Keratinocyte (primary cell): ENCODE measurements around the gene RAI1.

Experiments used
- EZH2 ChIP-seq: IDR thresholded peaks from one replicate; pipeline ENCODE4 v1.6.1; 2012; ENCODE audit warnings: inconsistent platforms, mild to moderate bottlenecking, low read length, moderate library complexity
- TF ChIP-seq, protein P1 (sequence below), 3 experiments: IDR thresholded peaks in 1 of 3; conservative IDR thresholded peaks in 1 of 3; optimal IDR thresholded peaks in 1 of 3; 2 replicates in 2 of 3; 3 replicates in 1 of 3; pipeline versions ENCODE3 to v1.5.1; 2011; ENCODE audit warnings: low read length in 3 of 3, mild to moderate bottlenecking in 3 of 3, moderate library complexity in 2 of 3, control low read depth in 1 of 3, inconsistent platforms in 1 of 3; ENCODE audit not compliant: insufficient read depth in 2 of 3; ENCODE audit errors: extremely low read depth in 1 of 3

DNA sequence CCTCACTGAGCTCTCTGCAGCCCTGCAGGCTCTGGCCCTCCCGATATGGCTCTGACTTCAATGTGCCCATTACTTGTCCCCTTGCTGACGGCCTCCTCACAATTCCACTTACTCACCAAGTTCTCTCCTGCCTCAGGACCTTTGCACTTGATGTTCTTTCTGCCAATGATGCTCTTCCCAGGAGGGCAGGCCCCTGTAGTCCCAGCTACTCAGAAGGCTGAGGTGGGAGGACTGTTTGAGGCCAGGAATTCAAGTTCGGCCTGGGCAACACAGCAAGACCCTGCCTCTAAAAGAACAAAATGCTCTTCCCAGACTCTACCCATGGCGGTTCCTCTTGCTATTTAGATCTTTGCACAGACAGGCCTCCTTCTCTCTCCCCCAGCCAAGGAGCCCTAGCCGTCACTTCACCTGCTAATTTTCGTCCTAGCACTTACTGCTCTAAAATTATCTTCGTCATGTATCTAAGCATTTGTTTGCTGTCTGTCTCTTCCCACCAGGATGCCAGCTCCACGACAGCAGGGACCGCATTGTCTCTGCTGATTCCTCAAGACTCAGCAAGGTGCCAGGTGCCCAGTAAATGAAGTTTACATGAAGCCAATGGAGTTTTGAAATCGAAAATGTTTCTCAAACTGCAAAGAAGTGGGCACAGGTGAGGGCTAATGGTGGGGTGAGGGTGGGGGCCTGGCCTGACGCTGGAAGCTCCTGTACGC lies 626 bp upstream of the RAI1 start:
- TF ChIP-seq, protein P1, sequence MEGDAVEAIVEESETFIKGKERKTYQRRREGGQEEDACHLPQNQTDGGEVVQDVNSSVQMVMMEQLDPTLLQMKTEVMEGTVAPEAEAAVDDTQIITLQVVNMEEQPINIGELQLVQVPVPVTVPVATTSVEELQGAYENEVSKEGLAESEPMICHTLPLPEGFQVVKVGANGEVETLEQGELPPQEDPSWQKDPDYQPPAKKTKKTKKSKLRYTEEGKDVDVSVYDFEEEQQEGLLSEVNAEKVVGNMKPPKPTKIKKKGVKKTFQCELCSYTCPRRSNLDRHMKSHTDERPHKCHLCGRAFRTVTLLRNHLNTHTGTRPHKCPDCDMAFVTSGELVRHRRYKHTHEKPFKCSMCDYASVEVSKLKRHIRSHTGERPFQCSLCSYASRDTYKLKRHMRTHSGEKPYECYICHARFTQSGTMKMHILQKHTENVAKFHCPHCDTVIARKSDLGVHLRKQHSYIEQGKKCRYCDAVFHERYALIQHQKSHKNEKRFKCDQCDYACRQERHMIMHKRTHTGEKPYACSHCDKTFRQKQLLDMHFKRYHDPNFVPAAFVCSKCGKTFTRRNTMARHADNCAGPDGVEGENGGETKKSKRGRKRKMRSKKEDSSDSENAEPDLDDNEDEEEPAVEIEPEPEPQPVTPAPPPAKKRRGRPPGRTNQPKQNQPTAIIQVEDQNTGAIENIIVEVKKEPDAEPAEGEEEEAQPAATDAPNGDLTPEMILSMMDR (optimal IDR thresholded peaks at IDR 0.05 in 1 of 3, IDR thresholded peaks at IDR 0.05 in 1 of 3, conservative IDR thresholded peaks at IDR 0.05 in 1 of 3; ENCODE audit: extremely low read depth in 1 of 3, insufficient read depth in 2 of 3, low read length in 3 of 3): no peak
- no peak for TF ChIP-seq EZH2
